WTC11 (cell line): Measurements from ENCODE around the gene GARNL3. TPM values are rescaled to one million over a fixed set of nuclear protein-coding genes. Genes with fewer than 3 reads are reported as not detected.

Source experiments
- ATAC-seq: fragments of 200-7000 bp; cut with Tn5 transposase; 2 replicates; pipeline ENCODE4 v1.10.0; 2021; ENCODE audit warnings: mild to moderate bottlenecking, moderate library complexity
- CTCF ChIA-PET: fragments of 300-600 bp; sonication (Branson Sonifier 250); formaldehyde crosslinking; loops from one replicate; lab custom pipeline; 2021; ENCODE audit warnings: antibody characterized with exemption; lab: Charles Lee
- POLR2A ChIA-PET: fragments of 350-600 bp; sonication (Branson Sonifier 250); formaldehyde crosslinking; loops from one replicate; lab custom pipeline; 2021; ENCODE audit warnings: antibody characterized with exemption; lab: Charles Lee
- DNase-seq: peaks from one replicate; pipeline ENCODE4 v3.0.0; 2021; ENCODE audit warnings: low spot score
- H3K27ac Mint-ChIP-seq: 2 replicates; pipeline ENCODE4 v1.8.0; 2021; ENCODE audit warnings: mixed read lengths
- H3K27me3 Mint-ChIP-seq: 2 replicates; pipeline ENCODE4 v1.8.0; 2021; ENCODE audit warnings: low read depth, mild to moderate bottlenecking, moderate library complexity, mixed read lengths
- H3K36me3 Mint-ChIP-seq: 2 replicates; pipeline ENCODE4 v1.8.0; 2021; ENCODE audit warnings: mixed read lengths
- H3K4me1 Mint-ChIP-seq: 2 replicates; pipeline ENCODE4 v1.8.0; 2022; ENCODE audit warnings: mixed read lengths
- H3K4me3 Mint-ChIP-seq: 2 replicates; pipeline ENCODE4 v1.8.0; 2021; ENCODE audit warnings: mild to moderate bottlenecking, moderate library complexity, mixed read lengths
- H3K9me3 Mint-ChIP-seq: 2 replicates; pipeline ENCODE4 v1.8.0; 2021; ENCODE audit warnings: mixed read lengths
- ARID4B ChIP-seq: sonication (generic); formaldehyde crosslinking; IDR thresholded peaks from 2 replicates; pipeline ENCODE4 v1.8.0; 2023; ENCODE audit warnings: missing genetic modification reagents, mild to moderate bottlenecking, borderline replicate concordance
- ATF1 ChIP-seq: sonication (generic); formaldehyde crosslinking; IDR thresholded peaks from 2 replicates; pipeline ENCODE4 v1.8.1; 2023; ENCODE audit warnings: mild to moderate bottlenecking, moderate library complexity, missing genetic modification reagents
- CBFB ChIP-seq: sonication (generic); formaldehyde crosslinking; IDR thresholded peaks from 2 replicates; pipeline ENCODE4 v1.8.1; 2022; ENCODE audit warnings: mild to moderate bottlenecking, low read depth, missing genetic modification reagents
- GABPB1 ChIP-seq: sonication (generic); formaldehyde crosslinking; IDR thresholded peaks from 2 replicates; pipeline ENCODE4 v1.8.1; 2023; ENCODE audit warnings: mild to moderate bottlenecking, missing genetic modification reagents
- HMGA2 ChIP-seq: fragments of 250-450 bp; sonication (Bioruptor Pico); IDR thresholded peaks from 2 replicates; pipeline ENCODE4 v1.4.0; 2021; ENCODE audit warnings: mild to moderate bottlenecking, moderate library complexity
- IRF2 ChIP-seq: sonication (generic); formaldehyde crosslinking; IDR thresholded peaks from 2 replicates; pipeline ENCODE4 v1.8.0; 2022; ENCODE audit warnings: low read depth, missing genetic modification reagents, borderline replicate concordance
- JUN ChIP-seq: sonication (generic); formaldehyde crosslinking; IDR thresholded peaks from 2 replicates; pipeline ENCODE4 v1.8.0; 2023; ENCODE audit warnings: mild to moderate bottlenecking, missing genetic modification reagents
- NR3C1 ChIP-seq: sonication (generic); formaldehyde crosslinking; conservative IDR thresholded peaks from 2 replicates; pipeline ENCODE4 v1.8.1; 2023; ENCODE audit warnings: low read depth, mild to moderate bottlenecking, missing genetic modification reagents
- PRRX2 ChIP-seq: fragments of 250-450 bp; sonication (Bioruptor Pico); IDR thresholded peaks from 2 replicates; pipeline ENCODE4 v1.8.0; 2021; ENCODE audit warnings: mild to moderate bottlenecking
- RELA ChIP-seq: sonication (generic); formaldehyde crosslinking; IDR thresholded peaks from 2 replicates; pipeline ENCODE4 v1.8.1; 2022; ENCODE audit warnings: missing genetic modification reagents, mild to moderate bottlenecking, borderline replicate concordance
- TEAD1 ChIP-seq: sonication (generic); formaldehyde crosslinking; IDR thresholded peaks from 2 replicates; pipeline ENCODE4 v1.8.0; 2022; ENCODE audit warnings: mild to moderate bottlenecking, missing genetic modification reagents
- TP53 ChIP-seq: sonication (generic); formaldehyde crosslinking; IDR thresholded peaks from 2 replicates; pipeline ENCODE4 v1.8.1; 2023; ENCODE audit warnings: mild to moderate bottlenecking, missing genetic modification reagents
- ZNF138 ChIP-seq: sonication (generic); formaldehyde crosslinking; conservative IDR thresholded peaks from 2 replicates; pipeline ENCODE4 v1.8.1; 2022; ENCODE audit warnings: mild to moderate bottlenecking, moderate library complexity, missing genetic modification reagents
- ZNF423 ChIP-seq: fragments of 250-450 bp; sonication (Bioruptor Pico); IDR thresholded peaks from 2 replicates; pipeline ENCODE4 v2.1.2; 2022; ENCODE audit warnings: mild to moderate bottlenecking, moderate library complexity
- total RNA-seq: library from RNA; stranded (reverse); gene quantifications from 3 replicates; pipeline ENCODE4 v1.2.3, GENCODE V29; 2021
- TF ChIP-seq, protein P1 (sequence below): fragments of 250-450 bp; sonication (Bioruptor Pico); IDR thresholded peaks from 2 replicates; pipeline ENCODE4 v1.9.0; 2021; ENCODE audit warnings: moderate library complexity, mild to moderate bottlenecking, inconsistent platforms, borderline replicate concordance
- TF ChIP-seq, protein P2 (sequence below): fragments of 250-450 bp; sonication (Bioruptor Pico); IDR thresholded peaks from 2 replicates; pipeline ENCODE4 v2.1.2; 2022; ENCODE audit warnings: mild to moderate bottlenecking, moderate library complexity
- TF ChIP-seq, protein P3 (sequence below): sonication (generic); formaldehyde crosslinking; IDR thresholded peaks from 2 replicates; pipeline ENCODE4 v1.8.1; 2022; ENCODE audit warnings: mild to moderate bottlenecking, missing genetic modification reagents, moderate library complexity, borderline replicate concordance
- TF ChIP-seq, protein P4 (sequence below): fragments of 250-450 bp; sonication (Bioruptor Pico); IDR thresholded peaks from 2 replicates; pipeline ENCODE4 v1.9.0; 2021; ENCODE audit warnings: mild to moderate bottlenecking, borderline replicate concordance
- TF ChIP-seq, protein P5 (sequence below): sonication (generic); formaldehyde crosslinking; IDR thresholded peaks from 2 replicates; pipeline ENCODE4 v1.8.1; 2022; ENCODE audit warnings: missing genetic modification reagents, borderline replicate concordance

GARNL3 gene
- total RNA-seq, 1 experiment from 2014 or later = 17.8 TPM

- no peak for DNase-seq
- Mint-ChIP-seq H3K4me3 (no peak overlapping the region), H3K4me1 (no peaks in the 10 kb centered on the region), H3K27me3 (no peaks in the 10 kb centered on the region)
- TF ChIP-seq PRRX2 (CRISPR knock-in tag) (no peak), JUN (CRISPR knock-in tag) (no peak), RELA (no peak), NR3C1 (CRISPR knock-in tag) (no peak), CBFB (CRISPR knock-in tag) (no peak), TP53 (CRISPR knock-in tag) (no peak), GABPB1 (CRISPR knock-in tag) (no peak), ZNF423 (CRISPR knock-in tag) (no peak), IRF2 (CRISPR knock-in tag) (no peak), ZNF138 (CRISPR knock-in tag) (no peak), HMGA2 (CRISPR knock-in tag) (no peak), TEAD1 (no peak), ARID4B (CRISPR knock-in tag) (no peak), ATF1 (CRISPR knock-in tag) (no peak)
- TF ChIP-seq, protein P1, sequence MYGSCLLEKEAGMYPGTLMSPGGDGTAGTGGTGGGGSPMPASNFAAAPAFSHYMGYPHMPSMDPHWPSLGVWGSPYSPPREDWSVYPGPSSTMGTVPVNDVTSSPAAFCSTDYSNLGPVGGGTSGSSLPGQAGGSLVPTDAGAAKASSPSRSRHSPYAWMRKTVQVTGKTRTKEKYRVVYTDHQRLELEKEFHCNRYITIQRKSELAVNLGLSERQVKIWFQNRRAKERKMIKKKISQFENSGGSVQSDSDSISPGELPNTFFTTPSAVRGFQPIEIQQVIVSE (CRISPR knock-in tag) = no peak
- TF ChIP-seq, protein P2, sequence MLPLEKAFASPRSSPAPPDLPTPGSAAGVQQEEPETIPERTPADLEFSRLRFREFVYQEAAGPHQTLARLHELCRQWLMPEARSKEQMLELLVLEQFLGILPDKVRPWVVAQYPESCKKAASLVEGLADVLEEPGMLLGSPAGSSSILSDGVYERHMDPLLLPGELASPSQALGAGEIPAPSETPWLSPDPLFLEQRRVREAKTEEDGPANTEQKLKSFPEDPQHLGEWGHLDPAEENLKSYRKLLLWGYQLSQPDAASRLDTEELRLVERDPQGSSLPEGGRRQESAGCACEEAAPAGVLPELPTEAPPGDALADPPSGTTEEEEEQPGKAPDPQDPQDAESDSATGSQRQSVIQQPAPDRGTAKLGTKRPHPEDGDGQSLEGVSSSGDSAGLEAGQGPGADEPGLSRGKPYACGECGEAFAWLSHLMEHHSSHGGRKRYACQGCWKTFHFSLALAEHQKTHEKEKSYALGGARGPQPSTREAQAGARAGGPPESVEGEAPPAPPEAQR (CRISPR knock-in tag) = no peak
- TF ChIP-seq, protein P3, sequence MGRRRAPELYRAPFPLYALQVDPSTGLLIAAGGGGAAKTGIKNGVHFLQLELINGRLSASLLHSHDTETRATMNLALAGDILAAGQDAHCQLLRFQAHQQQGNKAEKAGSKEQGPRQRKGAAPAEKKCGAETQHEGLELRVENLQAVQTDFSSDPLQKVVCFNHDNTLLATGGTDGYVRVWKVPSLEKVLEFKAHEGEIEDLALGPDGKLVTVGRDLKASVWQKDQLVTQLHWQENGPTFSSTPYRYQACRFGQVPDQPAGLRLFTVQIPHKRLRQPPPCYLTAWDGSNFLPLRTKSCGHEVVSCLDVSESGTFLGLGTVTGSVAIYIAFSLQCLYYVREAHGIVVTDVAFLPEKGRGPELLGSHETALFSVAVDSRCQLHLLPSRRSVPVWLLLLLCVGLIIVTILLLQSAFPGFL (CRISPR knock-in tag) = no peak
- TF ChIP-seq, protein P4, sequence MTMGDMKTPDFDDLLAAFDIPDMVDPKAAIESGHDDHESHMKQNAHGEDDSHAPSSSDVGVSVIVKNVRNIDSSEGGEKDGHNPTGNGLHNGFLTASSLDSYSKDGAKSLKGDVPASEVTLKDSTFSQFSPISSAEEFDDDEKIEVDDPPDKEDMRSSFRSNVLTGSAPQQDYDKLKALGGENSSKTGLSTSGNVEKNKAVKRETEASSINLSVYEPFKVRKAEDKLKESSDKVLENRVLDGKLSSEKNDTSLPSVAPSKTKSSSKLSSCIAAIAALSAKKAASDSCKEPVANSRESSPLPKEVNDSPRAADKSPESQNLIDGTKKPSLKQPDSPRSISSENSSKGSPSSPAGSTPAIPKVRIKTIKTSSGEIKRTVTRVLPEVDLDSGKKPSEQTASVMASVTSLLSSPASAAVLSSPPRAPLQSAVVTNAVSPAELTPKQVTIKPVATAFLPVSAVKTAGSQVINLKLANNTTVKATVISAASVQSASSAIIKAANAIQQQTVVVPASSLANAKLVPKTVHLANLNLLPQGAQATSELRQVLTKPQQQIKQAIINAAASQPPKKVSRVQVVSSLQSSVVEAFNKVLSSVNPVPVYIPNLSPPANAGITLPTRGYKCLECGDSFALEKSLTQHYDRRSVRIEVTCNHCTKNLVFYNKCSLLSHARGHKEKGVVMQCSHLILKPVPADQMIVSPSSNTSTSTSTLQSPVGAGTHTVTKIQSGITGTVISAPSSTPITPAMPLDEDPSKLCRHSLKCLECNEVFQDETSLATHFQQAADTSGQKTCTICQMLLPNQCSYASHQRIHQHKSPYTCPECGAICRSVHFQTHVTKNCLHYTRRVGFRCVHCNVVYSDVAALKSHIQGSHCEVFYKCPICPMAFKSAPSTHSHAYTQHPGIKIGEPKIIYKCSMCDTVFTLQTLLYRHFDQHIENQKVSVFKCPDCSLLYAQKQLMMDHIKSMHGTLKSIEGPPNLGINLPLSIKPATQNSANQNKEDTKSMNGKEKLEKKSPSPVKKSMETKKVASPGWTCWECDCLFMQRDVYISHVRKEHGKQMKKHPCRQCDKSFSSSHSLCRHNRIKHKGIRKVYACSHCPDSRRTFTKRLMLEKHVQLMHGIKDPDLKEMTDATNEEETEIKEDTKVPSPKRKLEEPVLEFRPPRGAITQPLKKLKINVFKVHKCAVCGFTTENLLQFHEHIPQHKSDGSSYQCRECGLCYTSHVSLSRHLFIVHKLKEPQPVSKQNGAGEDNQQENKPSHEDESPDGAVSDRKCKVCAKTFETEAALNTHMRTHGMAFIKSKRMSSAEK = no peak
- TF ChIP-seq, protein P5, sequence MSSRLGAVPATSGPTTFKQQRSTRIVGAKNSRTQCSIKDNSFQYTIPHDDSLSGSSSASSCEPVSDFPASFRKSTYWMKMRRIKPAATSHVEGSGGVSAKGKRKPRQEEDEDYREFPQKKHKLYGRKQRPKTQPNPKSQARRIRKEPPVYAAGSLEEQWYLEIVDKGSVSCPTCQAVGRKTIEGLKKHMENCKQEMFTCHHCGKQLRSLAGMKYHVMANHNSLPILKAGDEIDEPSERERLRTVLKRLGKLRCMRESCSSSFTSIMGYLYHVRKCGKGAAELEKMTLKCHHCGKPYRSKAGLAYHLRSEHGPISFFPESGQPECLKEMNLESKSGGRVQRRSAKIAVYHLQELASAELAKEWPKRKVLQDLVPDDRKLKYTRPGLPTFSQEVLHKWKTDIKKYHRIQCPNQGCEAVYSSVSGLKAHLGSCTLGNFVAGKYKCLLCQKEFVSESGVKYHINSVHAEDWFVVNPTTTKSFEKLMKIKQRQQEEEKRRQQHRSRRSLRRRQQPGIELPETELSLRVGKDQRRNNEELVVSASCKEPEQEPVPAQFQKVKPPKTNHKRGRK (CRISPR knock-in tag) = no peak
- TF ChIP-seq, all 79 proteins: peak for 0
- no peak for ATAC-seq
- H3K36me3 Mint-ChIP-seq = peaks cover 5% of the 10 kb centered on the region; the same call in 1 of the 2 replicates
- CTCF ChIA-PET = interaction anchor here (3.2 kb wide), 1 partner anchor 9 kb away, joined by 12 read pairs; no protein-coding TSS in a partner anchor
- POLR2A ChIA-PET = interaction anchor here (0.5 kb wide), 1 partner anchor 92 kb away, joined by 5 read pairs; no protein-coding TSS in a partner anchor
- no peaks in the 10 kb centered on the region for H3K9me3 Mint-ChIP-seq
- H3K27ac Mint-ChIP-seq = no peak overlapping the region
Observed at GRCh38 chr9:127320115-127320378, 55.5 kb downstream of the GARNL3 start.
